ENCODE data around the gene ANGEL1.

ANGEL1 gene

GRCh38 chr14:76844223-76844622 is 31.5 kb upstream of the ANGEL1 start:
- Histone ChIP-seq H3K9ac (ENCODE audit: low read length) (no peak overlapping the region), H4K20me1 (ENCODE audit: insufficient read depth, low read length) (no peaks in the 10 kb centered on the region), H3K36me3 (ENCODE audit: insufficient read depth, low read length) (no peaks in the 10 kb centered on the region), H3K9me3 (ENCODE audit: low read length) (no peaks in the 10 kb centered on the region), H3K4me2 (ENCODE audit: low read length) (no peak overlapping the region), H3K4me1 (ENCODE audit: insufficient read depth, low read length, severe bottlenecking) (no peaks in the 10 kb centered on the region), H3K4me3 (ENCODE audit: low read depth, low read length, poor library complexity, severe bottlenecking) (no peak overlapping the region), H3K9me2 (ENCODE audit: low read depth, low read length) (no peaks in the 10 kb centered on the region), H2AFZ (ENCODE audit: low read length) (no peak overlapping the region), H3F3A (ENCODE audit: insufficient read depth, low read length) (no peaks in the 10 kb centered on the region), H3K79me2 (ENCODE audit: insufficient read depth, low read length) (no peaks in the 10 kb centered on the region), H3K27ac (ENCODE audit: low read depth, low read length, poor library complexity, severe bottlenecking) (no peak overlapping the region), H3K27me3 (ENCODE audit: insufficient read depth, low read length) (no peaks in the 10 kb centered on the region)
- TF ChIP-seq CTCF (IDR thresholded peaks at IDR 0.05; ENCODE audit: low read length) (no peak), EZH2 (IDR thresholded peaks at IDR 0.05; ENCODE audit: borderline replicate concordance, low read length) (no peak)

DNA sequence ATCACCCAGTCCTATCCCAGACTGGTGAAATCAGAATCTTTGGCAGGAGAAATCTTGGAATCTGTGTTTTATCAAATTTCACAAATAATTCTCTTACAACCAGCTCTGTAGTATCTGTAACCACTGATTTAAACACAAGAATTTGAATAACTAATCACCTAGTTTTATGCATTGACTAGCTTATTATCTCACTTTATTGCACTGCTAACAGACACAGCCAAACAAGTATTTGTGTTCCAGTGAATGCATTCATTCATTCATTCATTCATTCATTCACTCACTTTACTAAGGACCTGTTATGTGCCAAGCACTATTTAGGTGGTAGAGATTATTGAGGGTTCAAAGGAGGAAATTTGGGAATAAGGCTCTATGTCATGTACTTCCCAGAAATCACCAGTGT is 29.7 kb upstream of the ANGEL1 start:
- no peaks in the 10 kb centered on the region for H3K9me2 ChIP-seq (ENCODE audit: low read depth, low read length)
- H3F3A ChIP-seq (ENCODE audit: insufficient read depth, low read length) = no peaks in the 10 kb centered on the region
- no peak overlapping the region for H3K4me3 ChIP-seq (ENCODE audit: low read depth, low read length, poor library complexity, severe bottlenecking)
- H4K20me1 ChIP-seq (ENCODE audit: insufficient read depth, low read length) = no peaks in the 10 kb centered on the region
- no peaks in the 10 kb centered on the region for H3K79me2 ChIP-seq (ENCODE audit: insufficient read depth, low read length)
- no peaks in the 10 kb centered on the region for H3K36me3 ChIP-seq (ENCODE audit: insufficient read depth, low read length)
- H3K9ac ChIP-seq (ENCODE audit: low read length) = no peak overlapping the region
- H3K27me3 ChIP-seq (ENCODE audit: insufficient read depth, low read length) = no peaks in the 10 kb centered on the region
- no peak overlapping the region for H2AFZ ChIP-seq (ENCODE audit: low read length)
- H3K27ac ChIP-seq (ENCODE audit: low read depth, low read length, poor library complexity, severe bottlenecking) = no peak overlapping the region
- TF ChIP-seq CTCF (IDR thresholded peaks at IDR 0.05; ENCODE audit: low read length) = no peak
- TF ChIP-seq EZH2 (IDR thresholded peaks at IDR 0.05; ENCODE audit: borderline replicate concordance, low read length) = no peak
- H3K9me3 ChIP-seq (ENCODE audit: low read length) = no peaks in the 10 kb centered on the region
- H3K4me2 ChIP-seq (ENCODE audit: low read length) = no peak overlapping the region
- H3K4me1 ChIP-seq (ENCODE audit: insufficient read depth, low read length, severe bottlenecking) = no peaks in the 10 kb centered on the region

DNA sequence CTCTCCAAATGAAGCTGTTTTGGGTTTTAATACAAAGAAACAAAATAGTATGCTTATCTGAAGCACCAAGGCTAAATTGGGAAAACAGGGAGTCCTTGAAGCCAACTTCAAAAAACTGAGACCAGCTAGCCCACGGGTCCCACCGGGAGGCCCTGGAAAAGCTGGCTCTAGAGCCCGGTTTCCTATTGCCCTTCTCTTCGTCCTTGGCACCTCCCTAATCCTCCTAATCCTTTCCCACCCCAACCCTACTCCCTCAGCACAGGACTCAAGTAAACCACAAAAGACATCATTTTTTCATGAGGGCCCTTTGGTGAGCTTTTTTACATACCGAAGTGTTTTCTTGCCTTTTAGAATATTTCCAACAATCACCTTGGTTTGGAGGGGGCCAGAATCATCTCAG is 24.8 kb upstream of the ANGEL1 start:
- no peaks in the 10 kb centered on the region for H3K9me3 ChIP-seq (ENCODE audit: low read length)
- no peak overlapping the region for H3K4me3 ChIP-seq (ENCODE audit: low read depth, low read length, poor library complexity, severe bottlenecking)
- no peaks in the 10 kb centered on the region for H3F3A ChIP-seq (ENCODE audit: insufficient read depth, low read length)
- H3K27ac ChIP-seq (ENCODE audit: low read depth, low read length, poor library complexity, severe bottlenecking) = no peak overlapping the region
- H3K36me3 ChIP-seq (ENCODE audit: insufficient read depth, low read length) = no peaks in the 10 kb centered on the region
- no peak overlapping the region for H3K9ac ChIP-seq (ENCODE audit: low read length)
- no peaks in the 10 kb centered on the region for H4K20me1 ChIP-seq (ENCODE audit: insufficient read depth, low read length)
- H3K79me2 ChIP-seq (ENCODE audit: insufficient read depth, low read length) = no peaks in the 10 kb centered on the region
- TF ChIP-seq CTCF (IDR thresholded peaks at IDR 0.05; ENCODE audit: low read length) = no peak
- no peak for TF ChIP-seq EZH2 (IDR thresholded peaks at IDR 0.05; ENCODE audit: borderline replicate concordance, low read length)
- 0 out of 2 replicates have a peak, but pooled peaks cover 4% of the 10 kb centered on the region for H3K27me3 ChIP-seq (ENCODE audit: insufficient read depth, low read length)
- no peaks in the 10 kb centered on the region for H3K4me1 ChIP-seq (ENCODE audit: insufficient read depth, low read length, severe bottlenecking)
- no peak overlapping the region for H2AFZ ChIP-seq (ENCODE audit: low read length)
- H3K9me2 ChIP-seq (ENCODE audit: low read depth, low read length) = no peaks in the 10 kb centered on the region
- no peak overlapping the region for H3K4me2 ChIP-seq (ENCODE audit: low read length)

All from OCI-LY1 (cell line).